Airway epithelial cell (primary cell): Measurements from ENCODE around the gene RPL19. TPM values are rescaled to one million over a fixed set of nuclear protein-coding genes. Genes with fewer than 3 reads are reported as not detected.

ENCODE experiments used
- total RNA-seq: library from RNA; depleted of rRNA; stranded (reverse); fragments of >200 nt; gene quantifications from 2 replicates; pipeline ENCODE4 v1.2.3, GENCODE V29; 2015

The RPL19 gene
- 2,414 and 2,503 TPM in 2 replicates for total RNA-seq

GRCh38 chr17:39200070-39200879 is at the start of gene RPL19:
Gene RPL19, plus strand, starts transcription at chr17:39200283. Its CDS starts 62 bp downstream, at chr17:39200345.

GRCh38 chr17:39151150-39151942 is 48.7 kb upstream of the RPL19 start, which contains the start of gene PLXDC1:
Gene PLXDC1, minus strand, starts transcription at chr17:39151637. Its CDS starts 200 bp downstream, at chr17:39151437.

GRCh38 chr17:39165841-39166349 is 34.2 kb upstream of the RPL19 start, which contains the start of gene ARL5C:
Gene ARL5C, minus strand, starts transcription at chr17:39166161. Its CDS starts 401 bp downstream, at chr17:39165760.

GRCh38 chr17:39197380-39198185 is 2.5 kb upstream of the RPL19 start, which contains the start of gene CACNB1:
Gene CACNB1, minus strand, starts transcription at chr17:39197669. Its CDS starts 174 bp downstream, at chr17:39197495.

GRCh38 chr17:39225308-39225958 is 25.4 kb downstream of the RPL19 start, which contains the start of gene STAC2:
Gene STAC2, minus strand, starts transcription at chr17:39225945. Its CDS starts 443 bp downstream, at chr17:39225502.

Other genes with a start within 250 kb of the RPL19 start
- not detected in 2 replicates for gene FBXO47, start 232.9 kb upstream of the RPL19 start, total RNA-seq
- 0.21 TPM in 1 of 2 replicates, not detected in the other for gene PLXDC1, start 48.6 kb upstream of the RPL19 start, total RNA-seq
- not detected in 2 replicates for gene ARL5C, start 34.1 kb upstream of the RPL19 start, total RNA-seq
- 3.5 and 5.6 TPM in 2 replicates for gene CACNB1, start 2.6 kb upstream of the RPL19 start, total RNA-seq
- not detected in 2 replicates for gene STAC2, start 25.7 kb downstream of the RPL19 start, total RNA-seq
- gene FBXL20, start 201.3 kb downstream of the RPL19 start, total RNA-seq, result 4.9 and 6.1 TPM in 2 replicates